PC-3 (cell line): ENCODE measurements around the gene PARVA.

ENCODE experiments used
- CTCF ChIP-seq: fragments of 300-600 bp; sonication (generic); conservative IDR thresholded peaks from 2 replicates; pipeline ENCODE4 v1.5.1; 2017; ENCODE audit warnings: antibody characterized with exemption, low read depth, mild to moderate bottlenecking, low read length
- EZH2 ChIP-seq: fragments of 300-600 bp; sonication (generic); IDR thresholded peaks from one replicate; pipeline ENCODE4 v1.6.1; 2017; ENCODE audit warnings: antibody characterized with exemption, mild to moderate bottlenecking, low read length; ENCODE audit not compliant: unreplicated experiment
- EZH2phosphoT487 ChIP-seq: fragments of 300-600 bp; sonication (generic); IDR thresholded peaks from 2 replicates; pipeline ENCODE4 v1.6.1; 2018; ENCODE audit warnings: mild to moderate bottlenecking, antibody characterized with exemption, low read length, borderline replicate concordance

GRCh38 chr11:12473381-12473780, 96.0 kb downstream of the PARVA start:
- no peak for TF ChIP-seq CTCF
- TF ChIP-seq EZH2, result no peak
- TF ChIP-seq EZH2phosphoT487, result no peak
